ENCODE data around the gene PELI2. TPM values are rescaled to one million over a fixed set of nuclear protein-coding genes. Genes with fewer than 3 reads are reported as not detected.

Gene PELI2
- total and polyA plus RNA-seq, 2 donors from 2014 or later: 5.2 to 27.6 TPM

GRCh38 chr14:56143025-56143424 lies 24.8 kb downstream of the PELI2 start:
- H3K4me1 ChIP-seq (ENCODE audit: control insufficient read depth in 2 of 3, insufficient read depth in 2 of 3, low read depth in 1 of 3, low read length in 3 of 3): peaks cover 0 to 13% (median 5%) of the 10 kb centered on the region in 3 donors
- DNase-seq (no peak), FAIRE-seq (no peak)
- H3K4me3 ChIP-seq (ENCODE audit: low read length in 3 of 3): no peak overlapping the region
- no peak overlapping the region for H3K9ac ChIP-seq (ENCODE audit: low read length in 3 of 3)
- no peaks in the 10 kb centered on the region for H3K36me3 ChIP-seq (ENCODE audit: control insufficient read depth in 2 of 3, insufficient read depth in 3 of 3, low read length in 3 of 3)
- no peaks in the 10 kb centered on the region for H3K27me3 ChIP-seq (ENCODE audit: control insufficient read depth, insufficient read depth, low read length)
- H3K9me3 ChIP-seq (ENCODE audit: control insufficient read depth in 2 of 3, insufficient read depth in 1 of 3, low read length in 3 of 3): no peaks in the 10 kb centered on the region
- intact Hi-C loops (cut with DNase I): no loop called here
- TF ChIP-seq, protein P1, sequence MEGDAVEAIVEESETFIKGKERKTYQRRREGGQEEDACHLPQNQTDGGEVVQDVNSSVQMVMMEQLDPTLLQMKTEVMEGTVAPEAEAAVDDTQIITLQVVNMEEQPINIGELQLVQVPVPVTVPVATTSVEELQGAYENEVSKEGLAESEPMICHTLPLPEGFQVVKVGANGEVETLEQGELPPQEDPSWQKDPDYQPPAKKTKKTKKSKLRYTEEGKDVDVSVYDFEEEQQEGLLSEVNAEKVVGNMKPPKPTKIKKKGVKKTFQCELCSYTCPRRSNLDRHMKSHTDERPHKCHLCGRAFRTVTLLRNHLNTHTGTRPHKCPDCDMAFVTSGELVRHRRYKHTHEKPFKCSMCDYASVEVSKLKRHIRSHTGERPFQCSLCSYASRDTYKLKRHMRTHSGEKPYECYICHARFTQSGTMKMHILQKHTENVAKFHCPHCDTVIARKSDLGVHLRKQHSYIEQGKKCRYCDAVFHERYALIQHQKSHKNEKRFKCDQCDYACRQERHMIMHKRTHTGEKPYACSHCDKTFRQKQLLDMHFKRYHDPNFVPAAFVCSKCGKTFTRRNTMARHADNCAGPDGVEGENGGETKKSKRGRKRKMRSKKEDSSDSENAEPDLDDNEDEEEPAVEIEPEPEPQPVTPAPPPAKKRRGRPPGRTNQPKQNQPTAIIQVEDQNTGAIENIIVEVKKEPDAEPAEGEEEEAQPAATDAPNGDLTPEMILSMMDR (IDR thresholded peaks at IDR 0.05; ENCODE audit: borderline replicate concordance, extremely low read depth, insufficient read depth): no peak
- H3K27ac ChIP-seq (ENCODE audit: low read depth in 2 of 2, low read length in 2 of 2): no peak overlapping the region

DNA sequence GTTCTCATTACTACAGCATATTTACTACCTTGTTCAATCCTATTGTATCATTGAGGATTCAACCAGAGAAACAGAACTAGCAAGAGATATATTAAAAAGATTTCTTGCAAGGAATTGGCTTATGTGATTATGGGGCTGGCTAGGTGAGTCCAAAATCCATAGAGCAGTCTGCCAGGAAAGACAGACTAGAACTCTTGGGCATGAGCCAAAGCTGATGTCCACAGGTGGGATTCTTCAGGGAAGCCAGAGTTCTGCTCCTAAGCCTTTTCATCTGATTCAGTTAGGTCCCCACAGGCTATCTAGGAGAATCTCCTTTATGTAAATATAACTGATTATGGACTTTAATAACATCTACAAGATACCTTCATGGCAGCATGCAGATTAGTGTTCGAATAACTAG lies 26.0 kb downstream of the PELI2 start:
- Histone ChIP-seq H3K27me3 (ENCODE audit: control insufficient read depth, insufficient read depth, low read length) (no peaks in the 10 kb centered on the region), H3K9me3 (ENCODE audit: control insufficient read depth in 2 of 3, insufficient read depth in 1 of 3, low read length in 3 of 3) (no peaks in the 10 kb centered on the region), H3K4me1 (ENCODE audit: control insufficient read depth in 2 of 3, insufficient read depth in 2 of 3, low read depth in 1 of 3, low read length in 3 of 3) (peaks cover 0 to 16% (median 13%) of the 10 kb centered on the region in 3 donors), H3K36me3 (ENCODE audit: control insufficient read depth in 2 of 3, insufficient read depth in 3 of 3, low read length in 3 of 3) (no peaks in the 10 kb centered on the region), H3K4me3 (ENCODE audit: low read length in 3 of 3) (no peak overlapping the region), H3K27ac (ENCODE audit: low read depth in 2 of 2, low read length in 2 of 2) (no peak overlapping the region), H3K9ac (ENCODE audit: low read length in 3 of 3) (no peak overlapping the region)
- no peak for FAIRE-seq
- TF ChIP-seq, protein P1 (IDR thresholded peaks at IDR 0.05; ENCODE audit: borderline replicate concordance, extremely low read depth, insufficient read depth): no peak
- intact Hi-C loops (cut with DNase I): no loop called here
- no peak for DNase-seq

- H3K4me1 ChIP-seq (ENCODE audit: control insufficient read depth in 2 of 3, insufficient read depth in 2 of 3, low read depth in 1 of 3, low read length in 3 of 3): peaks cover 0 to 22% (median 13%) of the 10 kb centered on the region in 3 donors
- H3K9ac ChIP-seq (ENCODE audit: low read length in 3 of 3): no peak overlapping the region
- no peaks in the 10 kb centered on the region for H3K9me3 ChIP-seq (ENCODE audit: control insufficient read depth in 2 of 3, insufficient read depth in 1 of 3, low read length in 3 of 3)
- no peak overlapping the region for H3K4me3 ChIP-seq (ENCODE audit: low read length in 3 of 3)
- FAIRE-seq (no peak), DNase-seq (no peak)
- intact Hi-C loops (cut with DNase I): no loop called here
- H3K36me3 ChIP-seq (ENCODE audit: control insufficient read depth in 2 of 3, insufficient read depth in 3 of 3, low read length in 3 of 3): no peaks in the 10 kb centered on the region
- no peak overlapping the region for H3K27ac ChIP-seq (ENCODE audit: low read depth in 2 of 2, low read length in 2 of 2)
- H3K27me3 ChIP-seq (ENCODE audit: control insufficient read depth, insufficient read depth, low read length): no peaks in the 10 kb centered on the region
- TF ChIP-seq, protein P1 (IDR thresholded peaks at IDR 0.05; ENCODE audit: borderline replicate concordance, extremely low read depth, insufficient read depth): no peak
These were observed 27.1 kb downstream of the PELI2 start for GRCh38 chr14:56145181-56145769.

GRCh38 chr14:56145965-56146364 lies 27.8 kb downstream of the PELI2 start:
- no peak overlapping the region for H3K4me3 ChIP-seq (ENCODE audit: low read length in 3 of 3)
- FAIRE-seq (no peak), DNase-seq (no peak)
- H3K36me3 ChIP-seq (ENCODE audit: control insufficient read depth in 2 of 3, insufficient read depth in 3 of 3, low read length in 3 of 3): no peaks in the 10 kb centered on the region
- TF ChIP-seq, protein P1 (IDR thresholded peaks at IDR 0.05; ENCODE audit: borderline replicate concordance, extremely low read depth, insufficient read depth): no peak
- no peaks in the 10 kb centered on the region for H3K27me3 ChIP-seq (ENCODE audit: control insufficient read depth, insufficient read depth, low read length)
- no peaks in the 10 kb centered on the region for H3K9me3 ChIP-seq (ENCODE audit: control insufficient read depth in 2 of 3, insufficient read depth in 1 of 3, low read length in 3 of 3)
- intact Hi-C loops (cut with DNase I): no loop called here
- no peak overlapping the region for H3K27ac ChIP-seq (ENCODE audit: low read depth in 2 of 2, low read length in 2 of 2)
- peaks cover 0 to 22% (median 13%) of the 10 kb centered on the region in 3 donors for H3K4me1 ChIP-seq (ENCODE audit: control insufficient read depth in 2 of 3, insufficient read depth in 2 of 3, low read depth in 1 of 3, low read length in 3 of 3)
- H3K9ac ChIP-seq (ENCODE audit: low read length in 3 of 3): no peak overlapping the region

Measured in kidney (tissue), 14 donors.